22Rv1 (cell line): ENCODE results near the gene COL18A1.

Experiments used
- H3K27ac ChIP-seq: fragments of 450-650 bp; 2 replicates; pipeline ENCODE4 v1.5.1; 2017
- CTCF ChIP-seq: fragments of 450-650 bp; IDR thresholded peaks from 2 replicates; pipeline ENCODE4 v1.5.1; 2017; ENCODE audit warnings: mild to moderate bottlenecking
- ZFX ChIP-seq: fragments of 450-650 bp; IDR thresholded peaks from 2 replicates; pipeline ENCODE4 v1.6.1; 2017; ENCODE audit warnings: antibody characterized with exemption, borderline replicate concordance

Gene COL18A1

GRCh38 chr21:45467221-45467779 lies 62.3 kb downstream of the COL18A1 start:
- TF ChIP-seq CTCF (no peak), ZFX (no peak)
- H3K27ac ChIP-seq = no peak overlapping the region

DNA sequence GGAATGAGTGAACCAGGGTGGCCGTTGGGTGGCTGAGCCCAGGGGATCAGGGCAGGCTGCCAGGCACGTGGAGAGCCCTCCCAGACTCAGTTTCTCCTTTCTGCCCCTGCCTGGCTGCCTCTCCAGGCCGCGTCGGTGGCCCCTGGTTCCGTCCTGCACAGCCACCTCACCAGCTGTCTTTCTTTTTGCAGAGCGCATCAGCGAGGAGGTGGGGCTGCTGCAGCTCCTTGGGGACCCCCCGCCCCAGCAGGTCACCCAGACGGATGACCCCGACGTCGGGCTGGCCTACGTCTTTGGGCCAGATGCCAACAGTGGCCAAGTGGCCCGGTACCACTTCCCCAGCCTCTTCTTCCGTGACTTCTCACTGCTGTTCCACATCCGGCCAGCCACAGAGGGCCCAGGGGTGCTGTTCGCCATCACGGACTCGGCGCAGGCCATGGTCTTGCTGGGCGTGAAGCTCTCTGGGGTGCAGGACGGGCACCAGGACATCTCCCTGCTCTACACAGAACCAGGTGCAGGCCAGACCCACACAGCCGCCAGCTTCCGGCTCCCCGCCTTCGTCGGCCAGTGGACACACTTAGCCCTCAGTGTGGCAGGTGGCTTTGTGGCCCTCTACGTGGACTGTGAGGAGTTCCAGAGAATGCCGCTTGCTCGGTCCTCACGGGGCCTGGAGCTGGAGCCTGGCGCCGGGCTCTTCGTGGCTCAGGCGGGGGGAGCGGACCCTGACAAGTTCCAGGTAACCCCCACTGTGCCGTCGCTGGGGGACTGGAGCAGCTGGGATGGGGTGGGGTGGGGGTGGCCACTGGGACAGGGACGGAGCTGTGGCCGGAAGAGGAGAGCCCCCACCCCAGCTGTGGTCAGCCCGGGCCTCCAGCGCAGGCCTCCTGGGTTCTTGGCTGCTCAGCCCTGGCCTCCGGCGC lies 63.3 kb downstream of the COL18A1 start:
- TF ChIP-seq CTCF (no peak), ZFX (no peak)
- no peak overlapping the region for H3K27ac ChIP-seq

DNA sequence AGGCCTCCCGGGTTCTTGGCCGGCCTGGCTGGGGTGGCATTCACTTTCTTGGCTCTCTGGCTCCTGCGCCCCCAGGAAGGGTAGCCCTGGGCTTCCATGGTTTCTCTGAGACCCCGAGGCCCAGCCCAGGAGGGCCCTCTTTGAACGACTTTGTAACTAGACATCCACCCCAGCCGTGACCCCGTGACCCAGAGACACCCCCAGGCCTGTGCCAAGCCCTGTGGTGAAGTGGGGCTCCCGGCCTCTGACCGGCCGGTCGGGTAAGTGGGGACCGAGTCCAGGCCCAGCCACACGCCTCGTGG lies 64.0 kb downstream of the COL18A1 start:
- H3K27ac ChIP-seq = no peak overlapping the region
- TF ChIP-seq CTCF (no peak), ZFX (no peak)

GRCh38 chr21:45469273-45470086 lies 64.5 kb downstream of the COL18A1 start:
- TF ChIP-seq CTCF (no peak), ZFX (no peak)
- H3K27ac ChIP-seq = no peak overlapping the region

- TF ChIP-seq ZFX = no peak
- no peak for TF ChIP-seq CTCF
- no peak overlapping the region for H3K27ac ChIP-seq
Measured at GRCh38 chr21:45470087-45470515, 65.1 kb downstream of the COL18A1 start.

DNA sequence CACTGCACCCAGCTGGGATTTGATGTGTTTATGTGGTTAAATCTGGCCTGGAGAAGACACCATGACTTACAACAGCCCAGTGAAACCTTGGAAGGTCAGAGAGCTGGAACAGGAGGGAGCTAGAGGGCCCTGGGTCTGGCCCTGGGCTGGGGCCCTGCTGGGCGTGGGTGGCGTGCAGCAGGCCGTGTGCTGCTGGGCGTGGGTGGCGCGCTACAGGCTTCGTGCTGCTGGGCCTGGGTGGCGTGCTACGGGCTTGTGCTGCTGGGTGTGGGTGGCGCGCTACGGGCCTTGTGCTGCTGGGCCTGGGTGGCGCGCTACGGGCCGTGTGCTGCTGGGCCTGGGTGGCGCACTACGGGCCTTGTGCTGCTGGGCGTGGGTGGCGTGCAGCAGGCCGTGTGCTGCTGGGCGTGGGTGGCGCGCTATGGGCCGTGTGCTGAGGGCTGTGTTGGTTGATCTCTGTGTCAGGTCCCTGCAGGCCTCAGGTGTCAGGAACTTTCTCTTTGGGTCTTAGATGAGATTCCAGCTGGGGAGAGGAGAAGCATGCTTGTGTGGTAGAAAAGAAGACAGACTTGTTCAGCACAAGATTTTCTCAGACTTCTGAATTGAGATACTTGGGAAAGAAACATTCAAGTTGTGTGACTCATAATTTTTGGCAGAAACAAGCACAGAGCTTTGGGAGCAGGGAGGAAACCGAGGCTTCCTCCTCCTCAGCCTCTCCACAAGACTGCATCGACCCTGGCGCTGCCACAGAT lies 66.0 kb downstream of the COL18A1 start:
- no peak for TF ChIP-seq ZFX
- H3K27ac ChIP-seq = no peak overlapping the region

GRCh38 chr21:45471525-45472221 lies 66.7 kb downstream of the COL18A1 start:
- H3K27ac ChIP-seq = no peak overlapping the region
- TF ChIP-seq CTCF (no peak), ZFX (no peak)
